LHCN-M2 (cell line): ENCODE data around the gene NRL. TPM values are rescaled to one million over a fixed set of nuclear protein-coding genes. Genes with fewer than 3 reads are reported as not detected.

ENCODE experiments used
- total RNA-seq: library from RNA; depleted of rRNA; stranded (reverse); fragments of >200 nt; gene quantifications from 2 replicates; pipeline ENCODE4 v1.2.3, GENCODE V29; 2014; rRNA removed

Gene NRL
- total RNA-seq, 1 experiment from 2014 or later, result 3.0 TPM

Other genes with a start within 250 kb of the NRL start
- gene DHRS4, start 161.2 kb downstream of the NRL start, total RNA-seq, result 42.1 and 50.6 TPM in 2 replicates
- 6.2 and 10.3 TPM in 2 replicates for gene DHRS4L2, start 126.0 kb downstream of the NRL start, total RNA-seq
- gene CARMIL3, start 62.9 kb downstream of the NRL start, total RNA-seq, result under 0.01 TPM in 1 of 2 replicates, not detected in the other
- gene CPNE6, start 43.4 kb downstream of the NRL start, total RNA-seq, result not detected in 2 replicates
- 5.1 and 9.4 TPM in 2 replicates for gene PCK2, start 20.6 kb downstream of the NRL start, total RNA-seq
- 52.8 and 64.6 TPM in 2 replicates for gene DCAF11, start 172 bp downstream of the NRL start, total RNA-seq
- 8.0 and 12.9 TPM in 2 replicates for gene FITM1, start 15.7 kb upstream of the NRL start, total RNA-seq
- 90.0 and 143 TPM in 2 replicates for gene PSME1, start 21.2 kb upstream of the NRL start, total RNA-seq
- gene EMC9, start 26.6 kb upstream of the NRL start, total RNA-seq, result 25.2 and 25.6 TPM in 2 replicates
- gene PSME2, start 31.7 kb upstream of the NRL start, total RNA-seq, result 48.4 and 81.9 TPM in 2 replicates
- gene RNF31, start 32.5 kb upstream of the NRL start, total RNA-seq, result 44.2 and 82.1 TPM in 2 replicates
- 43.3 and 70.1 TPM in 2 replicates for gene IRF9, start 46.3 kb upstream of the NRL start, total RNA-seq
- 1.6 and 5.5 TPM in 2 replicates for gene REC8, start 57.1 kb upstream of the NRL start, total RNA-seq
- 75.0 and 87.9 TPM in 2 replicates for gene IPO4, start 73.9 kb upstream of the NRL start, total RNA-seq
- 84.2 and 85.8 TPM in 2 replicates for gene TM9SF1, start 80.5 kb upstream of the NRL start, total RNA-seq
- not detected in 2 replicates for gene TSSK4, start 90.7 kb upstream of the NRL start, total RNA-seq
- 48.6 and 54.1 TPM in 2 replicates for gene CHMP4A, start 98.5 kb upstream of the NRL start, total RNA-seq
- gene MDP1, start 101.1 kb upstream of the NRL start, total RNA-seq, result 16.6 and 18.5 TPM in 2 replicates
- 260 and 318 TPM in 2 replicates for gene NEDD8, start 117.4 kb upstream of the NRL start, total RNA-seq
- 83.1 and 87.8 TPM in 2 replicates for gene GMPR2, start 118.0 kb upstream of the NRL start, total RNA-seq
- gene TINF2, start 127.7 kb upstream of the NRL start, total RNA-seq, result 55.9 and 56.6 TPM in 2 replicates
- 0.38 and 2.5 TPM in 2 replicates for gene TGM1, start 148.2 kb upstream of the NRL start, total RNA-seq
- 29.0 and 29.4 TPM in 2 replicates for gene RABGGTA, start 156.6 kb upstream of the NRL start, total RNA-seq
- 14.4 and 16.1 TPM in 2 replicates for gene DHRS1, start 184.8 kb upstream of the NRL start, total RNA-seq
- gene NOP9, start 184.9 kb upstream of the NRL start, total RNA-seq, result 23.0 and 23.7 TPM in 2 replicates
- gene CIDEB, start 193.0 kb upstream of the NRL start, total RNA-seq, result 0.34 TPM in 1 of 2 replicates, not detected in the other
- 2.4 and 2.5 TPM in 2 replicates for gene LTB4R2, start 195.2 kb upstream of the NRL start, total RNA-seq
- 0.90 and 1.7 TPM in 2 replicates for gene LTB4R, start 196.6 kb upstream of the NRL start, total RNA-seq
- gene ADCY4, start 220.1 kb upstream of the NRL start, total RNA-seq, result under 0.01 TPM in 1 of 2 replicates, not detected in the other
- not detected in 2 replicates for gene RIPK3, start 225.0 kb upstream of the NRL start, total RNA-seq